GM18505 (cell line): ENCODE results near the gene STAT4.

Experiments used
- ATAC-seq: cut with Tn5 transposase; IDR thresholded peaks from one replicate; pipeline ENCODE4 v1.9.1; 2021; ENCODE audit not compliant: unreplicated experiment
- POLR2A ChIP-seq: IDR thresholded peaks from 4 replicates; pipeline ENCODE4 v1.6.1; 2011; ENCODE audit warnings: borderline replicate concordance; ENCODE audit not compliant: insufficient read depth, insufficient read length; ENCODE audit errors: extremely low read depth

Gene STAT4

GRCh38 chr2:191180713-191181112 is 29.9 kb upstream of the STAT4 start:
- no peak for ATAC-seq
- TF ChIP-seq POLR2A = no peak

- ATAC-seq = no peak
These were observed 29.5 kb upstream of the STAT4 start for GRCh38 chr2:191180276-191180675.

GRCh38 chr2:191178806-191179514 is 28.2 kb upstream of the STAT4 start:
- no peak for TF ChIP-seq POLR2A
- ATAC-seq = no peak

More at GRCh38 chr2:191180276-191180675, 29.5 kb upstream of the STAT4 start:
- no peak for TF ChIP-seq POLR2A

- ATAC-seq = no peak
- TF ChIP-seq POLR2A = no peak
These were observed 27.2 kb upstream of the STAT4 start for GRCh38 chr2:191177751-191178736.

GRCh38 chr2:191176801-191177438 is 26.1 kb upstream of the STAT4 start:
- TF ChIP-seq POLR2A = no peak
- no peak for ATAC-seq

GRCh38 chr2:191176305-191176704 is 25.5 kb upstream of the STAT4 start:
- ATAC-seq = no peak
- no peak for TF ChIP-seq POLR2A

GRCh38 chr2:191174442-191174841 is 23.6 kb upstream of the STAT4 start:
- TF ChIP-seq POLR2A = no peak
- ATAC-seq = no peak

GRCh38 chr2:191173206-191173605 is 22.4 kb upstream of the STAT4 start:
- no peak for TF ChIP-seq POLR2A

GRCh38 chr2:191171708-191172355 is 21.0 kb upstream of the STAT4 start:
- ATAC-seq = no peak
- no peak for TF ChIP-seq POLR2A

More at GRCh38 chr2:191173206-191173605, 22.4 kb upstream of the STAT4 start:
- no peak for ATAC-seq

GRCh38 chr2:191171286-191171685 is 20.5 kb upstream of the STAT4 start:
- ATAC-seq = no peak

GRCh38 chr2:191170773-191171172 is 20.0 kb upstream of the STAT4 start:
- TF ChIP-seq POLR2A = no peak
- ATAC-seq = no peak

More at GRCh38 chr2:191171286-191171685, 20.5 kb upstream of the STAT4 start:
- TF ChIP-seq POLR2A = no peak

GRCh38 chr2:191170301-191170636 is 19.5 kb upstream of the STAT4 start:
- TF ChIP-seq POLR2A = no peak
- ATAC-seq = no peak
